H1 (cell line): ENCODE measurements around the gene FGF23. TPM values are rescaled to one million over a fixed set of nuclear protein-coding genes. Genes with fewer than 3 reads are reported as not detected.

ENCODE experiments used
- CTCF ChIA-PET: fragments of 300-600 bp; sonication (Branson Sonifier 250); formaldehyde crosslinking; loops from one replicate; lab custom pipeline; 2021; ENCODE audit not compliant: partially characterized antibody; lab: Charles Lee
- POLR2A ChIA-PET: fragments of 300-600 bp; sonication (Branson Sonifier 250); formaldehyde crosslinking; loops from one replicate; lab custom pipeline; 2021; ENCODE audit warnings: inconsistent platforms; ENCODE audit not compliant: partially characterized antibody; lab: Charles Lee
- DNase-seq, 2 experiments: peaks; one replicate each; pipeline versions ENCODE4 v3.0.0 to v3.0.0-alpha.2; 2010 to 2022; ENCODE audit warnings: low spot score in 2 of 2, low read depth in 1 of 2, mixed read lengths in 1 of 2
- FAIRE-seq: peaks from 2 replicates; lab custom pipeline; 2011; peaks lifted over from hg19 to GRCh38; lab: Jason Lieb, UNC
- H2AFZ ChIP-seq: 2 replicates; pipeline ENCODE4 v1.8.1; 2012; ENCODE audit warnings: low read length, inconsistent platforms
- H2AK5ac ChIP-seq: 2 replicates; pipeline ENCODE4 v1.6.1; 2013; ENCODE audit warnings: low read depth, low read length
- H2BK120ac ChIP-seq: replicated peaks from 2 replicates; pipeline ENCODE3; 2013; ENCODE audit warnings: low read depth, low read length, inconsistent platforms
- H2BK12ac ChIP-seq: 2 replicates; pipeline ENCODE4 v1.6.1; 2013; ENCODE audit warnings: low read depth, low read length
- H2BK15ac ChIP-seq: 2 replicates; pipeline ENCODE4 v1.6.1; 2013; ENCODE audit warnings: low read length
- H2BK20ac ChIP-seq: 2 replicates; pipeline ENCODE4 v1.6.1; 2013; ENCODE audit warnings: low read length
- H2BK5ac ChIP-seq: 2 replicates; pipeline ENCODE4 v1.6.1; 2013; ENCODE audit warnings: low read depth, low read length
- H3K14ac ChIP-seq: 2 replicates; pipeline ENCODE4 v1.6.1; 2013; ENCODE audit warnings: inconsistent platforms; ENCODE audit not compliant: insufficient read length
- H3K18ac ChIP-seq: 2 replicates; pipeline ENCODE4 v1.6.1; 2013; ENCODE audit warnings: low read length; ENCODE audit errors: extremely low read depth
- H3K23ac ChIP-seq: 2 replicates; pipeline ENCODE4 v1.6.1; 2013; ENCODE audit warnings: inconsistent platforms; ENCODE audit not compliant: insufficient read length
- H3K23me2 ChIP-seq: 2 replicates; pipeline ENCODE4 v1.6.1; 2013; ENCODE audit warnings: low read depth, low read length
- H3K27ac ChIP-seq: 2 replicates; pipeline ENCODE4 v1.6.1; 2011; ENCODE audit warnings: low read depth, low read length, inconsistent platforms
- H3K27me3 ChIP-seq, 4 experiments: replicated peaks in 1 of 4; 1 replicate in 1 of 4; 2 replicates in 3 of 4; pipeline versions ENCODE4 v1.6.1 to v1.8.1; 2011 to 2013; ENCODE audit warnings: low read length in 3 of 4, mild to moderate bottlenecking in 3 of 4, inconsistent platforms in 2 of 4, mixed read lengths in 2 of 4, moderate library complexity in 1 of 4; ENCODE audit not compliant: control insufficient read depth in 3 of 4, insufficient read depth in 3 of 4; ENCODE audit errors: extremely low read depth in 1 of 4
- H3K36me3 ChIP-seq, 4 experiments: 2 replicates each; pipeline versions ENCODE4 v1.6.1 to v1.8.1; 2011 to 2013; ENCODE audit warnings: mild to moderate bottlenecking in 4 of 4, low read length in 3 of 4, moderate library complexity in 2 of 4, control low read depth in 1 of 4, inconsistent platforms in 1 of 4; ENCODE audit not compliant: insufficient read depth in 4 of 4, control insufficient read depth in 2 of 4
- H3K4ac ChIP-seq: replicated peaks from 2 replicates; pipeline ENCODE3; 2013; ENCODE audit warnings: low read length, low read depth, mixed read lengths, inconsistent platforms; ENCODE audit not compliant: insufficient read length
- H3K4me1 ChIP-seq, 4 experiments: replicated peaks in 1 of 4; 1 replicate in 1 of 4; 2 replicates in 3 of 4; pipeline versions ENCODE4 v1.6.1 to v1.8.1; 2011 to 2013; ENCODE audit warnings: low read length in 3 of 4, inconsistent platforms in 2 of 4, mixed read lengths in 1 of 4; ENCODE audit not compliant: insufficient read depth in 4 of 4, control insufficient read depth in 3 of 4
- H3K4me2 ChIP-seq, 2 experiments: 2 replicates each; pipeline versions ENCODE4 v1.6.1 to v1.8.1; 2011 to 2013; ENCODE audit warnings: low read depth in 2 of 2, low read length in 2 of 2, control low read depth in 1 of 2, inconsistent platforms in 1 of 2, mild to moderate bottlenecking in 1 of 2; ENCODE audit not compliant: insufficient read depth in 1 of 2
- H3K4me3 ChIP-seq, 4 experiments: fragments of 200-600, 300-600 bp in 1 of 4; sonication (generic), shearing (Covaris generic), sonication (Bioruptor Twin) in 1 of 4; 2 replicates each; pipeline versions ENCODE4 v1.5.1 to v1.8.1; 2011 to 2016; ENCODE audit warnings: low read length in 4 of 4, low read depth in 3 of 4, control low read depth in 2 of 4, inconsistent platforms in 2 of 4, mild to moderate bottlenecking in 2 of 4, mixed read lengths in 1 of 4, moderate library complexity in 1 of 4; ENCODE audit not compliant: insufficient read depth in 2 of 4; ENCODE audit errors: extremely low read depth in 1 of 4
- H3K56ac ChIP-seq: replicated peaks from 2 replicates; pipeline ENCODE3; 2013; ENCODE audit warnings: low read depth, mild to moderate bottlenecking, mixed read lengths, low read length, inconsistent platforms; ENCODE audit not compliant: insufficient read length
- H3K79me1 ChIP-seq: 2 replicates; pipeline ENCODE4 v1.6.1; 2013; ENCODE audit warnings: low read depth, low read length, control low read depth
- H3K79me2 ChIP-seq, 2 experiments: 2 replicates each; pipeline versions ENCODE4 v1.6.1 to v1.8.1; 2012 to 2013; ENCODE audit warnings: low read length in 2 of 2, mild to moderate bottlenecking in 2 of 2, inconsistent platforms in 1 of 2; ENCODE audit not compliant: insufficient read depth in 2 of 2, control insufficient read depth in 1 of 2
- H3K9ac ChIP-seq, 4 experiments: replicated peaks in 1 of 4; 1 replicate in 1 of 4; 2 replicates in 3 of 4; pipeline versions ENCODE4 v1.6.1 to v1.8.1; 2011 to 2013; ENCODE audit warnings: low read depth in 3 of 4, low read length in 3 of 4, control low read depth in 2 of 4, mild to moderate bottlenecking in 2 of 4, moderate library complexity in 2 of 4, inconsistent platforms in 1 of 4; ENCODE audit errors: extremely low read depth in 1 of 4
- H3K9me3 ChIP-seq, 2 experiments: 2 replicates each; pipeline versions ENCODE4 v1.6.1 to v1.8.1; 2012 to 2013; ENCODE audit warnings: mild to moderate bottlenecking in 2 of 2, moderate library complexity in 2 of 2, control low read depth in 1 of 2, inconsistent platforms in 1 of 2, low read depth in 1 of 2, low read length in 1 of 2, mixed read lengths in 1 of 2; ENCODE audit not compliant: insufficient read depth in 2 of 2
- H4K20me1 ChIP-seq, 2 experiments: replicated peaks in 1 of 2; 2 replicates each; pipeline versions ENCODE3 to v1.8.1; 2011 to 2013; ENCODE audit warnings: inconsistent platforms in 2 of 2, low read length in 2 of 2, mild to moderate bottlenecking in 1 of 2; ENCODE audit not compliant: insufficient read depth in 2 of 2, control insufficient read depth in 1 of 2
- H4K5ac ChIP-seq: 2 replicates; pipeline ENCODE4 v1.6.1; 2013; ENCODE audit warnings: low read length, low read depth, mixed read lengths, inconsistent platforms; ENCODE audit not compliant: insufficient read length
- H4K8ac ChIP-seq: 2 replicates; pipeline ENCODE4 v1.8.0; 2013; ENCODE audit warnings: mild to moderate bottlenecking, moderate library complexity, low read length, inconsistent platforms; ENCODE audit not compliant: insufficient read depth; ENCODE audit errors: extremely low read depth
- H4K91ac ChIP-seq: replicated peaks from 2 replicates; pipeline ENCODE3; 2013; ENCODE audit warnings: low read length, mixed read lengths, inconsistent platforms; ENCODE audit not compliant: insufficient read length
- ATF3 ChIP-seq: IDR thresholded peaks from 2 replicates; pipeline ENCODE4 v1.6.1; 2011; ENCODE audit warnings: low read depth, mild to moderate bottlenecking, low read length; ENCODE audit not compliant: insufficient read depth
- CBX8 ChIP-seq: fragments of 300-800, 300-1000 bp; sonication (generic); IDR thresholded peaks from 2 replicates; pipeline ENCODE4 v1.7.1; 2016; ENCODE audit warnings: low read depth, low read length, borderline replicate concordance
- CREB1 ChIP-seq: IDR thresholded peaks from 2 replicates; pipeline ENCODE4 v1.6.1; 2012; ENCODE audit warnings: inconsistent platforms
- WGBS, 2 experiments: shearing (Covaris generic) in 1 of 2; methylation state at CpG; one replicate each; pipeline versions ENCODE4 v1.1.6 to v1.1.7; 2013 to 2015; ENCODE audit warnings: low lambda C conversion rate in 2 of 2, mixed read lengths in 2 of 2, inconsistent platforms in 1 of 2, low coverage in 1 of 2, missing lambda C conversion rate in 1 of 2; ENCODE audit not compliant: insufficient replicate concordance in 2 of 2, insufficient coverage in 1 of 2, insufficient read length in 1 of 2; ENCODE audit errors: extremely low coverage in 1 of 2, missing lambda C conversion rate in 1 of 2; 5-methylcytosine and 5-hydroxymethylcytosine counted together
- polyA plus RNA-seq, 7 experiments: library from polyadenylated mRNA; depleted of rRNA in 3 of 7; stranded (reverse) in 5 of 7; unstranded in 2 of 7; fragments of >200 nt in 5 of 7; fragments of 200-250 nt in 2 of 7; gene quantifications; 1 replicate in 5 of 7; 2 replicates in 1 of 7; 4 replicates in 1 of 7; pipeline versions ENCODE4 v1.2.1 to v1.2.3, GENCODE V29; 2011 to 2013; ENCODE audit warnings: missing spikeins in 2 of 7, mixed read lengths in 2 of 7
- total RNA-seq: library from RNA; stranded (reverse); fragmentation: NEBNext Ultra II Directional; extraction: Animal tissue kit (Norgen Biotek cat#: 25700); gene quantifications from 2 replicates; pipeline ENCODE4 v1.2.1, GENCODE V29; 2021

FGF23 gene
- total and polyA plus RNA-seq, 2 of the 8 experiments (the other 6 are each of a cell fraction or from before 2014, with no cell fraction given): 0.35 to 0.67 TPM

GRCh38 chr12:4324366-4324765 lies 55.1 kb downstream of the FGF23 start:
- POLR2A ChIA-PET: interaction anchor here (0.6 to 0.7 kb wide), 2 partner anchors 66 to 147 kb away, joined by 3 read pairs; no protein-coding TSS in a partner anchor
- no peaks in the 10 kb centered on the region; a peak in 1 of 4 replicates for H3K9me3 ChIP-seq
- TF ChIP-seq CBX8 (no peak), ATF3 (no peak), CREB1 (no peak)
- TF ChIP-seq, all 59 proteins: peak for 0
- Histone ChIP-seq H2BK12ac (no peak overlapping the region), H3K9ac (no peak overlapping the region), H3K79me2 (peaks cover 0 to 49% of the 10 kb centered on the region in 2 experiments; a peak in 2 of 4 replicates), H3K18ac (no peak overlapping the region), H2BK120ac (no peak overlapping the region), H3K79me1 (peaks cover 3% of the 10 kb centered on the region; the same call in 1 of the 2 replicates), H4K5ac (no peak overlapping the region), H3K27me3 (no peaks in the 10 kb centered on the region), H4K91ac (no peak overlapping the region), H4K20me1 (no peaks in the 10 kb centered on the region), H2BK5ac (no peak overlapping the region), H2BK20ac (no peak overlapping the region), H3K56ac (no peak overlapping the region), H4K8ac (no peak overlapping the region; the same call in 1 of the 2 replicates), H3K36me3 (peaks cover 2 to 6% (median 3%) of the 10 kb centered on the region in 4 experiments; a peak in 4 of 8 replicates), H3K23me2 (peaks cover 13% of the 10 kb centered on the region; the same call in 1 of the 2 replicates), H2AK5ac (no peak overlapping the region), H3K27ac (no peak overlapping the region), H3K14ac (no peak overlapping the region), H3K4me3 (no peak overlapping the region), H3K4ac (no peak overlapping the region), H3K4me1 (peaks cover 0 to 6% (median 1%) of the 10 kb centered on the region in 4 experiments; a peak in 4 of 7 replicates), H3K4me2 (no peak overlapping the region), H2AFZ (no peak overlapping the region), H3K23ac (no peak overlapping the region), H2BK15ac (no peak overlapping the region)
- DNase-seq (no peak), FAIRE-seq (no peak)
- WGBS, 2 experiments: 94% methylated on average over 27 of the region's 28 CpGs; no CpG with 5 or more reads in 1 of the 2 experiments
- CTCF ChIA-PET: interaction anchor here (1.2 kb wide), 1 partner anchor 47 kb away, joined by 3 read pairs; no protein-coding TSS in a partner anchor
